OCI-LY1 (cell line): ENCODE data around the gene RBM20.

Experiments
- CTCF ChIP-seq: fragments of 200-600 bp; sonication (generic), shearing (Covaris generic); IDR thresholded peaks from 2 replicates; pipeline ENCODE4 v1.5.1; 2017; ENCODE audit warnings: mild to moderate bottlenecking, antibody characterized with exemption, low read length, moderate library complexity, mixed read lengths
- EZH2 ChIP-seq: fragments of 200-600 bp; sonication (generic), shearing (Covaris generic); IDR thresholded peaks from 2 replicates; pipeline ENCODE4 v1.8.0; 2017; ENCODE audit warnings: borderline replicate concordance, mixed run types, mild to moderate bottlenecking, antibody characterized with exemption, low read length, moderate library complexity, mixed read lengths

GRCh38 chr10:110844617-110844881 lies 200.4 kb downstream of the RBM20 start:
- TF ChIP-seq EZH2: no peak
- TF ChIP-seq CTCF: no peak
